ENCODE results near the gene TMEM259. TPM values are rescaled to one million over a fixed set of nuclear protein-coding genes. Genes with fewer than 3 reads are reported as not detected.

TMEM259 gene
- total RNA-seq, 2 experiments from 2014 or later = 388 to 390 TPM

DNA sequence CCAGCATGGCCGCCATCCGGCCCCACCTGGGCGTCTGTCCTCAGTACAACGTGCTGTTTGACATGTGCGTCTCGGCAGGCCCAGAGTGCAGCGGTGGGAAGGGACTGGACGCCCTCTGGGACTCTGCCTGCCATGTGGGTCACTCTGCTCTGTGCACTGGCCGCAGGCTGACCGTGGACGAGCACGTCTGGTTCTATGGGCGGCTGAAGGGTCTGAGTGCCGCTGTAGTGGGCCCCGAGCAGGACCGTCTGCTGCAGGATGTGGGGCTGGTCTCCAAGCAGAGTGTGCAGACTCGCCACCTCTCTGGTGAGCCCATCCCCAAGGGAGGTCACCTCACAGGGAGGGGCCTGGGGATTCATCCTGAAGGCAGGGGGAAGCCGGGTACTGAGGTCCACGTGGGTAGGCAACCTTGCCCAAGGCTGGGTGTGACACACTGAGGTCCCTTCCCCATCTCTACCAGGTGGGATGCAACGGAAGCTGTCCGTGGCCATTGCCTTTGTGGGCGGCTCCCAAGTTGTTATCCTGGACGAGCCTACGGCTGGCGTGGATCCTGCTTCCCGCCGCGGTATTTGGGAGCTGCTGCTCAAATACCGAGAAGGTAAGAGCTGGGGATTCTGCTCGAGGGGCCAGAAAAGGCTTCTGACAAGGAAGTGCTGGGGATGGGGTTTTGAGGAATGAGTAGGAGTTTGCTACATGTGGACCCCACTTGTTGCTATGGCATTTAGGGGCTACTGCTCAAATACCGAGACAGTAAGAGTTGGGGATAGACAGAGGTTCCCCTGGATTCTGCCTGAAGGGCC lies 30.3 kb upstream of the TMEM259 start:
- no peaks in the 10 kb centered on the region for H3K27me3 Mint-ChIP-seq
- ChIA-PET POLR2A (interaction anchor here (1.0 to 3.7 kb wide), 5 partner anchors 11 to 37 kb away, joined by 3 to 12 read pairs (median 3); partner anchors contain the start of genes ABCA7 and ARHGAP45), CTCF (interaction anchor here (1.7 kb wide), 1 partner anchor 14 kb away, joined by 3 read pairs; no protein-coding TSS in a partner anchor)
- no peak for DNase-seq
- H3K36me3 Mint-ChIP-seq (ENCODE audit: low read depth) = peaks cover 38% of the 10 kb centered on the region
- Histone ChIP-seq H3K27me3 (ENCODE audit: control insufficient read depth in 1 of 2, insufficient read depth in 2 of 2, low read length in 2 of 2) (no peaks in the 10 kb centered on the region), H3K27ac (ENCODE audit: low read depth in 1 of 2, low read length in 2 of 2) (no peak overlapping the region), H3K9me3 (ENCODE audit: control insufficient read depth in 1 of 2, insufficient read depth in 1 of 2, low read length in 2 of 2) (peaks cover 0 to 4% of the 10 kb centered on the region in 2 experiments), H3K4me1 (ENCODE audit: insufficient read depth, low read length) (peaks cover 26% of the 10 kb centered on the region), H3K4me3 (ENCODE audit: low read length) (no peak overlapping the region), H3K36me3 (ENCODE audit: insufficient read depth, low read length) (peaks cover 41% of the 10 kb centered on the region)
- H3K27ac Mint-ChIP-seq = no peak overlapping the region
- TF ChIP-seq, protein P1, sequence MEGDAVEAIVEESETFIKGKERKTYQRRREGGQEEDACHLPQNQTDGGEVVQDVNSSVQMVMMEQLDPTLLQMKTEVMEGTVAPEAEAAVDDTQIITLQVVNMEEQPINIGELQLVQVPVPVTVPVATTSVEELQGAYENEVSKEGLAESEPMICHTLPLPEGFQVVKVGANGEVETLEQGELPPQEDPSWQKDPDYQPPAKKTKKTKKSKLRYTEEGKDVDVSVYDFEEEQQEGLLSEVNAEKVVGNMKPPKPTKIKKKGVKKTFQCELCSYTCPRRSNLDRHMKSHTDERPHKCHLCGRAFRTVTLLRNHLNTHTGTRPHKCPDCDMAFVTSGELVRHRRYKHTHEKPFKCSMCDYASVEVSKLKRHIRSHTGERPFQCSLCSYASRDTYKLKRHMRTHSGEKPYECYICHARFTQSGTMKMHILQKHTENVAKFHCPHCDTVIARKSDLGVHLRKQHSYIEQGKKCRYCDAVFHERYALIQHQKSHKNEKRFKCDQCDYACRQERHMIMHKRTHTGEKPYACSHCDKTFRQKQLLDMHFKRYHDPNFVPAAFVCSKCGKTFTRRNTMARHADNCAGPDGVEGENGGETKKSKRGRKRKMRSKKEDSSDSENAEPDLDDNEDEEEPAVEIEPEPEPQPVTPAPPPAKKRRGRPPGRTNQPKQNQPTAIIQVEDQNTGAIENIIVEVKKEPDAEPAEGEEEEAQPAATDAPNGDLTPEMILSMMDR (IDR thresholded peaks at IDR 0.05) = no peak
- no peak overlapping the region for H3K4me3 Mint-ChIP-seq
- peaks cover 8% of the 10 kb centered on the region for H3K4me1 Mint-ChIP-seq (ENCODE audit: low read depth)
- H3K9me3 Mint-ChIP-seq = no peaks in the 10 kb centered on the region
- ATAC-seq (ENCODE audit: poor library complexity) = no peak
- intact Hi-C loops (cut with DNase I, micrococcal nuclease) = no loop called here

- H3K4me3 Mint-ChIP-seq = no peak overlapping the region
- no peak for DNase-seq
- H3K4me1 Mint-ChIP-seq (ENCODE audit: low read depth) = peaks cover 13% of the 10 kb centered on the region
- POLR2A ChIA-PET = interaction anchor here (3.7 kb wide), 1 partner anchor 10 kb away, joined by 12 read pairs; the partner anchor contains the start of gene ABCA7
- no peak overlapping the region for H3K27ac Mint-ChIP-seq
- H3K27ac ChIP-seq (ENCODE audit: low read depth in 1 of 2, low read length in 2 of 2) = no peak overlapping the region
- no peak for ATAC-seq (ENCODE audit: poor library complexity)
- H3K36me3 ChIP-seq (ENCODE audit: insufficient read depth, low read length) = peaks cover 44% of the 10 kb centered on the region
- no peaks in the 10 kb centered on the region for H3K9me3 ChIP-seq (ENCODE audit: control insufficient read depth in 1 of 2, insufficient read depth in 1 of 2, low read length in 2 of 2)
- TF ChIP-seq, protein P1 (IDR thresholded peaks at IDR 0.05) = no peak
- intact Hi-C loops (cut with DNase I, micrococcal nuclease) = no loop called here
- CTCF ChIA-PET = interaction anchor here (1.7 kb wide), 1 partner anchor 15 kb away, joined by 3 read pairs; no protein-coding TSS in a partner anchor
- peaks cover 34% of the 10 kb centered on the region for H3K4me1 ChIP-seq (ENCODE audit: insufficient read depth, low read length)
- H3K36me3 Mint-ChIP-seq (ENCODE audit: low read depth) = peaks cover 37% of the 10 kb centered on the region
- H3K27me3 ChIP-seq (ENCODE audit: control insufficient read depth in 1 of 2, insufficient read depth in 2 of 2, low read length in 2 of 2) = no peaks in the 10 kb centered on the region
- no peak overlapping the region for H3K4me3 ChIP-seq (ENCODE audit: low read length)
- no peaks in the 10 kb centered on the region for H3K9me3 Mint-ChIP-seq
- H3K27me3 Mint-ChIP-seq = no peaks in the 10 kb centered on the region
Observed at GRCh38 chr19:1049800-1050199, 28.9 kb upstream of the TMEM259 start.

GRCh38 chr19:1049106-1049505 lies 28.2 kb upstream of the TMEM259 start:
- H3K27ac ChIP-seq (ENCODE audit: low read depth in 1 of 2, low read length in 2 of 2) = no peak overlapping the region
- intact Hi-C loops (cut with DNase I, micrococcal nuclease) = no loop called here
- H3K27me3 ChIP-seq (ENCODE audit: control insufficient read depth in 1 of 2, insufficient read depth in 2 of 2, low read length in 2 of 2) = no peaks in the 10 kb centered on the region
- ChIA-PET CTCF (no interaction called here), POLR2A (interaction anchor here (0.6 to 3.7 kb wide), 4 partner anchors 9 to 39 kb away, joined by 3 to 12 read pairs (median 5); partner anchors contain the start of genes ABCA7 and ARHGAP45)
- H3K9me3 ChIP-seq (ENCODE audit: control insufficient read depth in 1 of 2, insufficient read depth in 1 of 2, low read length in 2 of 2) = no peaks in the 10 kb centered on the region
- Mint-ChIP-seq H3K36me3 (ENCODE audit: low read depth) (peaks cover 37% of the 10 kb centered on the region), H3K27me3 (no peaks in the 10 kb centered on the region), H3K4me3 (no peak overlapping the region), H3K27ac (no peak overlapping the region), H3K4me1 (ENCODE audit: low read depth) (peaks cover 13% of the 10 kb centered on the region), H3K9me3 (no peaks in the 10 kb centered on the region)
- DNase-seq (no peak), ATAC-seq (ENCODE audit: poor library complexity) (no peak)
- no peak overlapping the region for H3K4me3 ChIP-seq (ENCODE audit: low read length)
- TF ChIP-seq, protein P1 (IDR thresholded peaks at IDR 0.05) = no peak
- peaks cover 34% of the 10 kb centered on the region for H3K4me1 ChIP-seq (ENCODE audit: insufficient read depth, low read length)
- peaks cover 41% of the 10 kb centered on the region for H3K36me3 ChIP-seq (ENCODE audit: insufficient read depth, low read length)

Measured in CD4-positive, alpha-beta T cell (primary cell).